ENCODE results near the gene KCNK10.

DNA sequence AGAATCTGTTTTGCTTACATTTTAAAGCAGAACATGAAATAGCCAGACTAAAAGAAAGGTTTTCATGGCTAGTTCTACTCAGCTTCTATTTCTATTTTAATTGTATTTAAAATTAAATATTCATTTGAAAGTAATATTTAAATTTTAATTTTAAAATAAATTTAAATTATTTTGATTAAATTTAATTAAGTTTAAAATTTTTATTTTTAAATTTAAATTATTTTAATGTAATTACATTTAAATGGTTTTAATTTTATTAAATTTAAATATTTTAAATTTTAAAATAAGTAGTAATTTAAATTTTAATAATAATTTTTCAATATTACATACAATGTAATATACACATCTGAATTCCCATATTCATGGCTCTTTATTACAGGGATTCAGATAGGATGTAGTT lies 17.3 kb upstream of the KCNK10 start:
- TF ChIP-seq EZH2phosphoT487 (IDR thresholded peaks at IDR 0.05; ENCODE audit: borderline replicate concordance): no peak
- no peak for TF ChIP-seq CTCF (conservative IDR thresholded peaks at IDR 0.05; ENCODE audit: low read length)
